ELF-1 (cell line): Measurements from ENCODE around the gene DCLRE1B.

ENCODE experiments used
- DNase-seq: peaks from one replicate; pipeline ENCODE4 v3.0.0-alpha.2; 2016; ENCODE audit warnings: low read depth, low spot score

Gene DCLRE1B

DNA sequence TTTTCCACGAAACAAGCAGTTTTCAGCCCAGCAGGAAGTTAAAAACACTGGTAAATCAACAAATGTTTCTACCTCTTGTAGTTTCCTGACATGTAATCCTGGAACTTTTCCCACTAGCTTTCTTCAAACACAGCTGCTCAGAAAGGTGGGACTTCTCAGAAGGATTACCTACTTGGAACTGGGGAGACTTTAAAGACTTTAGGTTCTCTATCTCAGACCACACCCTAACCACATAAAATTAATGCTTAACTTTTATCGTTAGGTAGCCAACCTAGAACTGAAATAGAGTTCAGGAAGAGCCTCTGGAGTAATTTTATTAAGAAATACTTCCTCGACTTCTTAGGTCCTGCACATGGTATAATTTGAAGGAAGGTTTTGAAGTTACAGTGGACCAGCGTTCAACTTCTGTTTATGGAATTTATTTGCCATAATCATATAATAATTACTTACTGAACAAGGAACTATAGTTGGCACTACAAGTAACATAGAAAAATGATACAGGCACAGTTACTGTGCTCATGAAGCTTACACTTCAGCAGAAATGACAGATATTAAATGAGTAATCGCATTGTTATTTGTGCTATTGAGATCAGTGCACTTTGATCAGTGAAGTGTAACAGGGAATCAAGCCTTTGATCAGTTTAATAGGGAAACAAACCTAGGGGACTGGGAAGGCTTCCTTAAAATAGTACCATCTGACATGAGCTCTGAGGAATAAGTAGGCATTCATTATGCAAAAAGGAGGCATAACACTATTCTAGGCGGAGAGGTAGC, 17.5 kb upstream of the DCLRE1B start, which contains the start of gene BCL2L15:
TSS of gene BCL2L15 (minus strand) at position 180 of the 774 bp plus-strand sequence. CDS start 206 bp downstream, outside the sequence.
- no peak for DNase-seq

DNA sequence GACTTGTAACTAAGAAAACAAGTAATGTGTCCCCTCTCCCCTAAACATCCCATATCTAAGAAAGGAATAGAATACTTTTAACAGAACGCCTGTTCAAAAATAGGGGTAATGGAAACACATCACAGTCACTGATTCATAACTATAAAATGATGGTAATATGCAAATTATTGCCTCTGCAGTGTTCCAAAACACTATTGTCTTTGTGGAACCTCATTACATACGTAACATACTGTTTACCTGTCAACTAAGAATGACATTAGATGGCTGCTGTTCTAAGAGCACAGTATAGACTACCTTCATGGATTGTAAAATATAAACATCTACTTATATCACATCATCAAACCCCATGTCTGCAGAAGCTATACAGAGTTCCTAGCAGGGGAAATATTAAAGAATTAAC, 14.3 kb upstream of the DCLRE1B start:
- DNase-seq, result no peak

DNA sequence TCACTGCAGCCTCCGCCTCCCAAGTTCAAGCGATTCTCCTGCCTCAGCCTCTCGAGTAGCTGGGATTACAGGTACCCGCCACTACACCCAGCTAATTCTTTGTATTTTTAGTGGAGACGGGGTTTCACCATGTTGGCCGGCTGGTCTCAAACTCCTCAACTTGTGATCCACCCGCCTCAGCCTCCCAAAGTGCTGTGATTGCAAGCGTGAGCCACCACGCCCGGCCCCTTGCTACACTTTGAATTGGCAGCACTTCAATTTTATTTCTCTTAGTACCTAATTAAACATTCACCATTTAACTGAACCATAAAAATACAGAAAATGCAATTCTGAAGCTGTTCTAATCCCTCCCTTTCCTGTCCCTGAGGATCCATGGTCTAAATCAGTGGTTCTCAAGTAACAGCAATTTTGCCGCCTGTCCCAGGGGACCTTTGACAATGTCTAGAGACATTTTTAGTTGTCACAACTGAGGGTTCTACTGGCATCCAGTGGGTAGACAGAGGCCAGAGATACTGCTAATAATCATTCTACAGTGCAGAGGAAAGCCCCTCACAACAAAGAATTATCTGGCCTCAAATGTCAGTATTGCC, 13.4 kb upstream of the DCLRE1B start:
- no peak for DNase-seq

DNA sequence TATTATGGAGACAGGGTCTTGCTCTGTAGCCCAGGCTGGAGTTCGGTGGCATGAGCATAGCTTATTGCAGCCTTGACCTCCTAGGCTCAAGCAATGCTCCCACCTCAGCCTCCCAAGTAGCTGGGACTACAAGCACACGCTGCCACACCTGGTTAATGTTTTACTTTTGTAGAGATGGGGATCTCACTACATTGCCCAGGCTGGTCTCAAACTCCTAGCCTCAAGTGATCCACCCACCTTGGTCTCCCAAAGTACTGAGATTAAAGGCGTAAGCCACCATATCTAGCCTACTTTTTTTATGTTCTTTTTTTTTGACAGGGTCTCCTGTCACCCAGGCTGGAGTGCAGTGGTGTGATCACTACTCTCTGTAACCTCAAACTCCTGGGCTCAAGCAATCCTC, 11.9 kb upstream of the DCLRE1B start:
- no peak for DNase-seq

GRCh38 chr1:113895098-113895497, 10.0 kb upstream of the DCLRE1B start:
- DNase-seq, result no peak

DNA sequence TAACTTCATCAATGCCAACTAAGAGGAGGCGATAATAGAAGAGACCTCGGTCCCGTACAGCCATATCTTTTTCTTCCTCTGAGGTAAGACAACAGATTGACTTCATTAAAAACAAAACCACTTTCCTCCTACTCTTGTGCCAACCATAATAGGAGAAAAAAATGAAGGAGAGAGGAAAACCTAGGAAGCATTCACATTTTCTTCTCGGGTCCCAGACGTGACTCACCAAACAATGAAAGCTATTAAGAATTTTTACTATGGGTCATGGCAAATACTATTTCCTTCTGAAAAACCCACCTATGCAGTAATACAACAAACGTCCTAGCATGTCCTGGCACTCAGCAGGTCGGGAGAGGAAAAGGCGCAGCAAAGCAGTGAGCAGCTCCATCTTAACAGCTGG, 9.2 kb upstream of the DCLRE1B start:
- DNase-seq, result no peak

- DNase-seq, result no peak
Observed at GRCh38 chr1:113898241-113898814, 6.8 kb upstream of the DCLRE1B start.

DNA sequence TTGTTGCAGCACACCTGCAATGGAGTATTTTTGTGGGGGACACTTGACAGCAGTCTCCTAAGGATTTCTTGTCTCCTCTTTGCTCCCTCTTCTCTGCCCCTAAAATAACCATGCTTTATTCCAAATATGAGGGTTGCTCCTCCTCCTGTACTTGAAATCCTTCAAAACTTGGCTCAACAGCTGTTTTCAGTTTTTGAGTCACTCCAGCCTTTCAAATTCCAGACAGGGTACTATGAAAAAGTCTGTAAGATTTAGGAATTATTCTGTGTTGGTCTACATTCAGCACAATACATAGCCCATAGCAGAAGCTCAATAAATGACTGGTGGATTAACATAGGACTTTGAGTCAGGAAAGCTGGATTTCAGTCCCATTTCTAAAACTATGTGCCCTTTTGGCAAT, 6.0 kb upstream of the DCLRE1B start:
- DNase-seq, result no peak

DNA sequence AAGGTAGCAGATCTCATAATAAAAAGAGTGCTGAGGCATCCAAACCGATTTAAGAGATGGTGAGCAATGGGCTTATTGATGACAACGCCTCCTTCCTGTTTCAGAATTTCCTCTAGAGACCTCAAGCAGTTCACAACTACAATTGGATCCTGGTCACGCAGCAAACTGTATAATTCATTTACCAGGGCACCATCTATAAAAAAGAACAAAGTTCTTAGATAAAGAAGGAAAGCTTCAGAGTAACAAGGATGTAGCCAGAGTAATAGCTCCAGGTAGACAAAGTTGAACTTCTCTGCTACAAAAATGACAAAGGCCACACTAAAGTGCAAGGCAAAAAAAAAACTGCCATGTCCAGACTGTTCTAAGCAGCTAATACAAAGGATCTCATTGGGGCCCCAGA, 3.9 kb upstream of the DCLRE1B start:
- no peak for DNase-seq

GRCh38 chr1:113903501-113904292, 1.4 kb upstream of the DCLRE1B start:
- DNase-seq, result peak; percentile 12

- no peak for DNase-seq
Observed at GRCh38 chr1:113904293-113904673, 843 bp upstream of the DCLRE1B start.

DNA sequence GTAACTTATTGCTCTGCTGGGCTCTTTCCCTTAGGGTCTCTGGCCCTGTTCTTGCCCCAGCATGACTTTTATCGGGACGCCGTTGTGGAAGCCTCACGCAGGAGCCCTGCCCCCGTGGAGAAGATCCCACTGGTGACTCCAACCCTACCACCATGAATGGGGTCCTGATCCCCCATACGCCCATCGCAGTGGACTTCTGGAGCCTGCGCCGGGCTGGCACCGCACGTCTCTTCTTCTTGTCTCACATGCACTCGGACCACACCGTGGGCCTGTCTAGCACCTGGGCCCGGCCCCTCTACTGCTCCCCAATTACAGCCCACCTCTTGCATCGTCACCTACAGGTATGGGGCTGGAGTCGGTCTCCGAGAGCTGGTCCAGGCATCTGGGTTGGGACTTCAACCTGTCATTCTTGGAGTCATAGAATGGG, 322 bp downstream of the DCLRE1B start:
- peak; percentile 71 for DNase-seq

DNA sequence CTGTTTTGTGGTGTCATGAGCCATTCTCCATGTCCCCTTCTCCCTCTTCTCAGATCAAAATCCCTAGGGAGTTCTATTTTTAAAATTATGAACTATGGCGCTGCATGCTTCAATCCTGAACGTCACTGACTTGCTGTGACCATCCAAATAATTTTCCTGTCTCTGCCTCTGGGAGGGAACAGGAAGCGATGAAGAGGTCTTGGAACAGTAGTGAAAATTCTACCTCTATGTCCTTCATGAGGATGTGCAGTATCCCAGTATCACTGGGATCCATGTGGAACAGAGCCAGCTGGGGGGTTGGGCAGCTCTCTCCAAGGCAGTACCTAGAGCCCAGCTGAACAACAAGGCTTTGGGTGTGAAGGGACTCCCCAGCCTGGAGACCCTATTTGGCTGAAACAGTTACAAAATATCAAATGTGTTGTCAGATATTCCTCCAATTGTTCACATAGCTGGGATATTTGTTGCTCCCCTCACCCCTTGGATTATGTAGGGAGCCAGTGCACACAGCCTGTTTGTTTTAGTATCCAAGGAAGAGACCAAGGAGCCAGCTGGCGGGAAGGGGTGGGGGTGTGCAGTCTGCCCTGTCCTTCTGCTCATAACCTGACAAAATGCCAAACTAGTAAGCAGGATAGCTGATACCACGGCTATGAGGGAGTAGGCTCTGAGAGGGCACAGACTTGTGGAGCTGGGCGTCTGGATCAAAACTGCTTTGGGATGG, 7.6 kb downstream of the DCLRE1B start:
- DNase-seq, result no peak

GRCh38 chr1:113913312-113913668, 8.2 kb downstream of the DCLRE1B start:
- DNase-seq, result no peak

GRCh38 chr1:113913887-113914664, 8.9 kb downstream of the DCLRE1B start:
- DNase-seq, result no peak

- no peak for DNase-seq
Observed at GRCh38 chr1:113916974-113917373, 11.8 kb downstream of the DCLRE1B start.

DNA sequence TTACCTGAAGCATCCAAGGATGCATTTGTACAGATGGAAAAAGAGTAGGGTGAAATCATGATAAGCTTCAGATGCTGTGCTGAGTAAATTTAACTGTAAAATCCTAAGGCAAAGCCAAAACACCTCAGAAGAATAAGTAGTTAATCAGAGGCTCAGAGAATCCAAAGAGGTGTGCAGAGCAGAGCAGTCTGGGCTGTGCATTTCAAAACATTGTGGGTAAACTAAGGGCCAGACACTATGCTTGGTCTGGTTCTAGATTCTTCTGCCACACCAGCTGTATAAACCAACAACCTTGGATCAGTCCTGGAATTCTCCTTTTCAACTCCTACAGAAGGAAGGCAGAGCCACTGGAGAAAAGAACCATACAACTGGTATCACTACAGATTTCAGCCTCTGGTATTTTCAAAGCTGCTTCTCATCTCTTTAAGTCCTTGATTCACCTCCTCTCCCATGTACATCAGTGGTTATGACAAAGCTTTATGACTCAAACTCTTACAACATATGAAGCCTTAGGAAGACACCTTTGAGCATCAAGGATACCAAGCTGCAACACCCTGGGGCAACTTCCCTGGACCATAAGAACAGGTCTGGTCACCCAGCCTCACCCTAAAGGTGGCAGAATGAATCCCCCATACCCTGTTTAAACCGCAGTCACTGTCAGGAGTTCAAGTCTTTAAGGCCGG, 12.4 kb downstream of the DCLRE1B start:
- DNase-seq, result no peak

- no peak for DNase-seq
Observed at GRCh38 chr1:113918243-113918642, 13.1 kb downstream of the DCLRE1B start.

DNA sequence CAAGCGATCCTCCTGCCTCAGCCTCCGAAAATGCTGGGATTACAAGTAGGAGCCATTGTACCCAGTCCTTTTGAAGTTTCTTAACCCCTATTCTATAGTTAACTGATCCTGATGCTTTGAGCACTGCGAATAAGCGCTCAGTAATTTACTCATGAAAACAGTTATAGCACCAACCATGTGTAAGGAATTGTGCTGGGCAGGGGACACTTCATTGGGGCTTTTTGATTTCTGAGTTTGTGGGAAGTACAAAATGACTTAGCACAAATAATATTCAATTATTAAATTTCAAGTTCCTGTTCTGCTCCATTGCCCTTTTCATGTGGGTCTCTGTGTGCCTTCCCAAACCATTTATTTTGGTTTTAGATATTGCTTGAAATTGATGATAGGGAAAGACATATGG, 17.8 kb downstream of the DCLRE1B start:
- no peak for DNase-seq

GRCh38 chr1:113924473-113924872, 19.3 kb downstream of the DCLRE1B start:
- no peak for DNase-seq
